Measurements from ENCODE around the gene CLDN7. TPM values are rescaled to one million over a fixed set of nuclear protein-coding genes. Genes with fewer than 3 reads are reported as not detected.

Gene CLDN7
- total RNA-seq: 0.42 to 0.54 TPM (median 0.46 TPM) in 3 replicates
- long read RNA-seq: 0 reads

- no peak for DNase-seq (ENCODE audit: low spot score)
- H3K27ac Mint-ChIP-seq (ENCODE audit: unreplicated experiment): no peak within 1 kb of the TSS
- H3K4me3 Mint-ChIP-seq (ENCODE audit: unreplicated experiment): peak within 1 kb of the TSS; percentile 61
Observed at GRCh38 chr17:7262192-7262934, at the start of gene CLDN7. Gene CLDN7 (minus strand): TSS chr17:7262478. CDS start chr17:7262043, 435 bp downstream.

GRCh38 chr17:7311110-7311705 lies 48.9 kb upstream of the CLDN7 start:
- Mint-ChIP-seq H3K4me3 (ENCODE audit: unreplicated experiment) (no peak overlapping the region), H3K27ac (ENCODE audit: unreplicated experiment) (no peak overlapping the region)
- no peak for DNase-seq (ENCODE audit: low spot score)

More at GRCh38 chr17:7262192-7262934, at the start of gene CLDN7:
- no peaks in the 10 kb centered on the region for H3K9me3 Mint-ChIP-seq (ENCODE audit: low read depth)
- peaks cover 11% of the 10 kb centered on the region for H3K27me3 Mint-ChIP-seq (ENCODE audit: low read depth)
- no peak for TF ChIP-seq CTCF (IDR thresholded peaks at IDR 0.05)
- peaks cover 9% of the 10 kb centered on the region for H3K36me3 Mint-ChIP-seq (ENCODE audit: low read depth)
- peaks cover 30% of the 10 kb centered on the region for H3K4me1 Mint-ChIP-seq (ENCODE audit: low read depth)

GRCh38 chr17:7309628-7310027 lies 47.4 kb upstream of the CLDN7 start:
- Mint-ChIP-seq H3K9me3 (ENCODE audit: low read depth) (no peaks in the 10 kb centered on the region), H3K27me3 (ENCODE audit: low read depth) (no peaks in the 10 kb centered on the region), H3K36me3 (ENCODE audit: low read depth) (peaks cover 37% of the 10 kb centered on the region), H3K4me1 (ENCODE audit: low read depth) (peaks cover 51% of the 10 kb centered on the region), H3K4me3 (ENCODE audit: unreplicated experiment) (peak overlapping the region; percentile 85), H3K27ac (ENCODE audit: unreplicated experiment) (peak overlapping the region; percentile 92)
- no peak for TF ChIP-seq CTCF (IDR thresholded peaks at IDR 0.05)
- DNase-seq (ENCODE audit: low spot score): no peak

More at GRCh38 chr17:7311110-7311705, 48.9 kb upstream of the CLDN7 start:
- H3K36me3 Mint-ChIP-seq (ENCODE audit: low read depth): peaks cover 37% of the 10 kb centered on the region
- TF ChIP-seq CTCF (IDR thresholded peaks at IDR 0.05): no peak
- H3K4me1 Mint-ChIP-seq (ENCODE audit: low read depth): peaks cover 55% of the 10 kb centered on the region
- no peaks in the 10 kb centered on the region for H3K9me3 Mint-ChIP-seq (ENCODE audit: low read depth)
- H3K27me3 Mint-ChIP-seq (ENCODE audit: low read depth): no peaks in the 10 kb centered on the region

- Mint-ChIP-seq H3K27ac (ENCODE audit: unreplicated experiment) (peak overlapping the region; percentile 92), H3K4me3 (ENCODE audit: unreplicated experiment) (peak overlapping the region; percentile 85), H3K9me3 (ENCODE audit: low read depth) (no peaks in the 10 kb centered on the region), H3K27me3 (ENCODE audit: low read depth) (no peaks in the 10 kb centered on the region), H3K36me3 (ENCODE audit: low read depth) (peaks cover 35% of the 10 kb centered on the region), H3K4me1 (ENCODE audit: low read depth) (peaks cover 43% of the 10 kb centered on the region)
- DNase-seq (ENCODE audit: low spot score): no peak
- no peak for TF ChIP-seq CTCF (IDR thresholded peaks at IDR 0.05)
Observed at GRCh38 chr17:7308625-7309433, 46.6 kb upstream of the CLDN7 start.

Measured in chondrocyte (in vitro differentiated cells).